Thoracic aorta (tissue), 2 donors: ENCODE data around the gene SUSD6. TPM values are rescaled to one million over a fixed set of nuclear protein-coding genes. Genes with fewer than 3 reads are reported as not detected.

Experiments
- ATAC-seq: fragments of 150-250 bp; one replicate; pipeline ENCODE4 v1.8.0; 2017; ENCODE audit warnings: low read depth; ENCODE audit not compliant: insufficient number of reproducible peaks, low FRiP score
- DNase-seq: peaks from one replicate; pipeline ENCODE4 v3.0.0-alpha.2; 2020; ENCODE audit warnings: low spot score
- H3K27ac ChIP-seq, 2 donors: fragments of 200-600 bp; sonication (generic); 1 replicate in 1 of 2; 2 replicates in 1 of 2; pipeline ENCODE4 v1.5.1; 2016; ENCODE audit warnings: mild to moderate bottlenecking in 2 of 2, moderate library complexity in 2 of 2
- H3K27me3 ChIP-seq: fragments of 200-600 bp; sonication (generic); replicated peaks from 2 replicates; pipeline ENCODE4 v1.6.0; 2016; ENCODE audit warnings: mild to moderate bottlenecking; ENCODE audit not compliant: insufficient read depth
- H3K36me3 ChIP-seq: fragments of 200-600 bp; sonication (generic); one replicate; pipeline ENCODE4 v1.5.1; 2016
- H3K4me1 ChIP-seq, 2 donors: fragments of 200-600 bp; sonication (generic); 1 replicate in 1 of 2; 2 replicates in 1 of 2; pipeline versions ENCODE4 v1.5.1 to v1.6.0; 2016; ENCODE audit warnings: low read depth in 2 of 2, mild to moderate bottlenecking in 1 of 2; ENCODE audit not compliant: control insufficient read depth in 1 of 2
- H3K4me3 ChIP-seq: fragments of 200-600 bp; sonication (generic); 2 replicates; pipeline ENCODE4 v1.5.1; 2016; ENCODE audit warnings: mild to moderate bottlenecking
- H3K9me3 ChIP-seq: fragments of 200-600 bp; sonication (generic); 2 replicates; pipeline ENCODE4 v1.5.1; 2016
- CTCF ChIP-seq: fragments of 200-600 bp; sonication (generic); IDR thresholded peaks from one replicate; pipeline ENCODE4 v1.5.1; 2019; ENCODE audit warnings: antibody characterized with exemption
- total RNA-seq, 2 donors: library from RNA; depleted of rRNA; stranded (reverse); fragments of >200 nt; gene quantifications; one replicate each; pipeline versions ENCODE4 v1.1.0 to v1.2.3, GENCODE V29; 2016

Gene SUSD6
- total RNA-seq, 2 donors from 2014 or later = 51.7 to 80.1 TPM

- H3K36me3 ChIP-seq = no peaks in the 10 kb centered on the region
- no peaks in the 10 kb centered on the region for H3K27me3 ChIP-seq
- peaks cover 66 to 86% of the 10 kb centered on the region in 2 donors for H3K4me1 ChIP-seq
- no peak for ATAC-seq
- no peak for DNase-seq
- H3K4me3 ChIP-seq = no peak overlapping the region
- peak overlapping the region; percentile 47 to 82 for H3K27ac ChIP-seq
- no peaks in the 10 kb centered on the region for H3K9me3 ChIP-seq
- no peak for TF ChIP-seq CTCF
These were observed 56.5 kb downstream of the SUSD6 start for GRCh38 chr14:69667938-69668335.

- no peak for ATAC-seq
These were observed 58.0 kb downstream of the SUSD6 start for GRCh38 chr14:69669375-69669774.

GRCh38 chr14:69670093-69670492, 58.7 kb downstream of the SUSD6 start:
- Histone ChIP-seq H3K27me3 (no peaks in the 10 kb centered on the region), H3K4me3 (no peak overlapping the region), H3K27ac (no peak overlapping the region), H3K9me3 (no peaks in the 10 kb centered on the region), H3K36me3 (no peaks in the 10 kb centered on the region), H3K4me1 (peaks cover 68 to 86% of the 10 kb centered on the region in 2 donors)
- no peak for TF ChIP-seq CTCF
- DNase-seq = no peak
- no peak for ATAC-seq

More at GRCh38 chr14:69669375-69669774, 58.0 kb downstream of the SUSD6 start:
- H3K36me3 ChIP-seq = no peaks in the 10 kb centered on the region
- H3K27me3 ChIP-seq = no peaks in the 10 kb centered on the region
- no peak overlapping the region for H3K4me3 ChIP-seq
- H3K4me1 ChIP-seq = peaks cover 66 to 86% of the 10 kb centered on the region in 2 donors
- no peak for DNase-seq
- no peaks in the 10 kb centered on the region for H3K9me3 ChIP-seq
- no peak for TF ChIP-seq CTCF
- no peak overlapping the region for H3K27ac ChIP-seq

- Histone ChIP-seq H3K36me3 (no peaks in the 10 kb centered on the region), H3K27ac (no peak overlapping the region), H3K4me1 (peaks cover 63 to 85% of the 10 kb centered on the region in 2 donors), H3K27me3 (no peaks in the 10 kb centered on the region), H3K9me3 (no peaks in the 10 kb centered on the region), H3K4me3 (no peak overlapping the region)
- no peak for TF ChIP-seq CTCF
- DNase-seq = no peak
- no peak for ATAC-seq
These were observed 60.1 kb downstream of the SUSD6 start for GRCh38 chr14:69671365-69672030.

- Histone ChIP-seq H3K27me3 (no peaks in the 10 kb centered on the region), H3K27ac (peak overlapping the region in 1 of 2 donors; percentile 61), H3K4me1 (peaks cover 56 to 76% of the 10 kb centered on the region in 2 donors), H3K36me3 (no peaks in the 10 kb centered on the region), H3K4me3 (no peak overlapping the region), H3K9me3 (no peaks in the 10 kb centered on the region)
- TF ChIP-seq CTCF = no peak
- ATAC-seq = no peak
- DNase-seq = no peak
These were observed 61.0 kb downstream of the SUSD6 start for GRCh38 chr14:69672356-69672755.
